Measurements from ENCODE around the gene TSN. TPM values are rescaled to one million over a fixed set of nuclear protein-coding genes. Genes with fewer than 3 reads are reported as not detected.
A peak's percentile ranks its signal among the peaks of the same experiment; 100 is the strongest.

The TSN gene
- total RNA-seq, 1 experiment from 2014 or later, result 32.8 TPM

DNA sequence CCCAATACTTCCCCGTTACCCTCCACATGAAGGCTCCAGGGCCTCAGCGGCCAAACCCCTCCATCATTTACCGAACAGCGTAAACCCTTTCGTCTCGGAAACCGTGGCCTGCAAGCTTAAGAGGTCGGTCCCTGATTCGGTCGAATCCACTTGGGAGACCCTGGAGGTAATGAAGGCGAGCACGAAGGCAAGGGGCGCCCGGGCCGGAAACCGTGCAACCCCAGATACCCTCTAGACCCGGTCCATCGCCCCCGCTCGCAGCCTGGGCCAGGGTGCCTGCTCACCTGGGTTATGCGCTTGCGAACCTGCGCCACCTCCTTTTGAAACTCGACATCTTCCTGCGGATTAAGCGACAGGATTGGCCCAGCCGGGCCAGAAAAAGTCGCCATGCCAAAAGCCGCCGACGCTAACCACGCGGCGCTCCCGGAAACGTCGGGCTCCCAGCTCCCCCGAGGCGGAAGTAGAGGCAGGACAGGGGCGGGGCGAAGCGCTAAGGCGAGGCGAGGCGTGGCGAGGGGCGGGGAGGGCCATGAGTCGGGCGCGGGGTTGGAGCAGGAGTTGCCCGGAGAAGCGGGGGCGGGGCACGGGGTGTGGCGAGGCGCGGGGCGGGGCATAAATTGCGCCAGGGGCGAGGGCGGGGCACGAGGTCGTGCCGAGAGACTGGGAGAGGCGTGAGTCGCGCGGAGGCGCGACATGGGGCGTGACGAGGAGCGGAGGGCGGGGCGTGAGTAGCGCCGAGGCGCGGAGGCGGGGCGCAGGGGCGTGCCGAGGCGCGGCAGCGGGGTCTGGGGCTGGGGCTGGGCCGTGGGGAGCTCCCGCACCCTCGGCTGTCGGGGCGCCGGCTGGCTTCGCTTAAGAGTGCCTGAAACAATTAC, 18.8 kb upstream of the TSN start, which contains the start of gene NIFK:
NIFK (minus strand) TSS at position 414 of the 875 bp plus-strand sequence; CDS start at position 389, 25 bp downstream.
- in situ Hi-C loops (cut with HindIII; ENCODE audit: low pct_unique_long_range_greater_than_20kb, low sequenced_read_pairs), result no loop called here
- peak; percentile 88 for DNase-seq (ENCODE audit: low read depth)

DNA sequence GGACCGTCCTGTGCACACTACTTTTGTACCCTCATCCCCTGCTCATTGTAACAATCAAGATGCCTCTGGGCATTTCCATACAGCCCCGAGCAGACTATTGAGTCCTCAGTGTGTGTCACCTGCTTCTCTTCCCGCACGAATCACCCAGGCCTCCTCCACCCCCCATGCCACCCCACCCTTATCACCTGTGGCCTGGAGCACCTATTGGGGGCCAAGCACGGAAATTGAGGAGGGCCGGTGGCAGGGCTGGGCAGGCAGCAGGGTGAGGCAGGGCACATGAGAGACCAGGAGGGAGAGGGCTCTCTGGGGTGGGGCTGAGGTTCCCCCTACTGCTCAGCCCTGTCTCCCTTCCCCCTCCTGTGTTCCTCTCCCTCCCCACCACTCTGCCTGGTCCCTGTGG, 14.5 kb upstream of the TSN start:
- in situ Hi-C loops (cut with HindIII; ENCODE audit: low pct_unique_long_range_greater_than_20kb, low sequenced_read_pairs), result no loop called here
- DNase-seq (ENCODE audit: low read depth), result no peak

DNA sequence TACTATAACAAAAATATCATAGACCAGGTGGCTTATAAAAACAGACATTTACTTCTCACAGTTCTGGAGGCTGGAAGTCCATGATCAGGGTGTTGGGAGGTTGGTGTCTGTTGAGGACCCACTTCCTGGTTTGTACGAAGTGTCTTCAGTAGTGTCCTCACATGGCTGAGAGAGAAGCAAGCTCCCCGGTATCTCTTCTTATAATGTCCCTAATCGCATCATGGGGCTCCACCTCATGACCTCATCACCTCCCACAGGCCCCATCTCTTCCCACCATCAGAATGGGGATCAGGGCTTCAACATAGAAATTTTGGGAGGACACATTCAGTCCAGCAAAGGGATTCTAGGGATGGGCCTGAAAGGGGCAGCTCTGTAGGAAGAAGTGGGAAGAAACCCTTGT, 14.0 kb upstream of the TSN start:
- in situ Hi-C loops (cut with HindIII; ENCODE audit: low pct_unique_long_range_greater_than_20kb, low sequenced_read_pairs), result no loop called here
- DNase-seq (ENCODE audit: low read depth), result no peak

DNA sequence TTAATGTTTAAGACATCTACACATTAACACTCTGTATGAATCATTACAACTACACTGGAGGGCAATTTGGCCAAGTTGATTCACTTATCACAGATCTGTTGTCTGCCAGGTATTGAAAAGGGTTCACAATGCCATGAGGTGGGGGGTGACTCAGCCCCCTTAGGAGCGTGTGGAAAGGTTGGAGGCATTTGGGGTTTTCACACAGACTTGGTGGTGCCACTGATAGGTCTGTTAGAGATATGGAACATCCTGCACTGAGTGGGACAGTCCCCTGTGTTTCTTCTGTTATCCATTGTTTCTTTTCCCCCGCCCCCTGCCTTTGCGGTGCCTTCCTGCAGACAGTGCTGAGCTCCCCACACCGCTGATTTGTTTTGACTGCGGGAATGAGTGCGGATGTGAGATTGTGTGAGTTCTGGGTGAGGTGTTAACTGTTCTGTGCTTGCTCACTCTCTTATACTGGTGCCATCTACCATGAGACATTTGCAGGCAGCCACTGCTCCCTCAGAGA, 9.3 kb upstream of the TSN start:
- DNase-seq (ENCODE audit: low read depth), result peak; percentile 96

DNA sequence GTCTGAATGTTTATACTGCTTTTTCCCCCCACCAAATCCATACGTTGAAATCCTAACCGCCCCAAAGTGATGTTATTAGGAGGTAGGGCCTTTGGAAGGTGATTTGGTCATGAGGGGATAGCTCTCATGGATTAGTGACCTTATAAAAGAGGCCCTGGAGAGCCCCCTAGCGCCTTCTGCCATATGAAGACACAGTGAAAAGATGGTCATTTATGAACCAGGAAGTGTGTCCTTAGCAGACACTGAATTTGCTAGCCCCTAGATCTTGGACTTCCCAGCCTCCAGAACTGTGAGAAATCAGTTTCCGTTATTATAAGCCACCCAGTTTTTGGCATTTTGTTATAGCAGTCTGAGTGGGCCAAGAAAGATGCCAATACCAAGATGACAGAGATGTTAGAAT, 7.2 kb upstream of the TSN start:
- in situ Hi-C loops (cut with HindIII; ENCODE audit: low pct_unique_long_range_greater_than_20kb, low sequenced_read_pairs), result no loop called here
- no peak for DNase-seq (ENCODE audit: low read depth)

More for the DNA sequence above, 9.3 kb upstream of the TSN start:
- in situ Hi-C loops (cut with HindIII; ENCODE audit: low pct_unique_long_range_greater_than_20kb, low sequenced_read_pairs), result no loop called here

DNA sequence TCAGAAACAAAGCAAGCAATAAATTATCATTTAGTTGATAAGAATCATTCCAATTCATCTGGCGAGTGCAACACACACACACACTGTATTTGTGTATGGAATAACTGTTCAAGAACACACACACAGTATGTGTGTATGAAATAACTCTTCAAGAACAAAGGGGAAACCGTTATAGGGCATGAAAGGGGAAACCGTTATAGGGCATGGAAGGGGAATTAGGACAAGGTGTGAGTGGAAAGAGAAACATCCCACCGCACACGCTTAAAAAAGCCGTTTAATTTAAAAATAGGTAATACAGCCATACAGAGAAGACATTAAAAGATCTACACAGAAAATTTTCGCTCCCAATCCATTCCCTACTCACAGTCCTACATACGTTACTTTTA, 607 bp upstream of the TSN start:
- in situ Hi-C loops (cut with HindIII; ENCODE audit: low pct_unique_long_range_greater_than_20kb, low sequenced_read_pairs), result no loop called here
- no peak for DNase-seq (ENCODE audit: low read depth)

DNA sequence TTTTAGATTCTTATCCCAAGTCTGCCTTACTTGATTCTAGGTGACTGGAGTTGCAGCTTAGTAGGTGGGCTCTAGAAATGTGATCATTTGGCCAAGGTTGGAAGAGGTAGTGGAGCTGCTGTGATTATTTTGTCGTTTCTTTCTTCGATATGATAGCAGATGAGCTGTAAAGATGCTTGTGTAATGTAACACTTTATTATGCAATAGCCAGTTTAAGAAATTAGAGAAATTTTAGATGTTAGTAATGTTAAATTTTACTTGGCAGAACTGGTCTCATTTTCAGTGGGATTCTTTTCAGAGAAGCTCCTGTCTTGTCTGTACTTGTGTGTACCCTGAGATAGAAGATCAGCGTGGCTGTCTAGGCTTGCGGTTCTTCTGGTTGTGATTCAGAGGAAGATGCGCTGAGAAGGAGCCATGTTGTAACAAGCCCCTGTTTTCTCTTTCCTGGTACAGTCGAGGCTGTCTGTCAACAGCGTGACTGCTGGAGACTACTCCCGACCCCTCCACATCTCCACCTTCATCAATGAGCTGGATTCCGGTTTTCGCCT, 9.3 kb downstream of the TSN start:
- DNase-seq (ENCODE audit: low read depth), result no peak
- in situ Hi-C loops (cut with HindIII; ENCODE audit: low pct_unique_long_range_greater_than_20kb, low sequenced_read_pairs), result no loop called here

DNA sequence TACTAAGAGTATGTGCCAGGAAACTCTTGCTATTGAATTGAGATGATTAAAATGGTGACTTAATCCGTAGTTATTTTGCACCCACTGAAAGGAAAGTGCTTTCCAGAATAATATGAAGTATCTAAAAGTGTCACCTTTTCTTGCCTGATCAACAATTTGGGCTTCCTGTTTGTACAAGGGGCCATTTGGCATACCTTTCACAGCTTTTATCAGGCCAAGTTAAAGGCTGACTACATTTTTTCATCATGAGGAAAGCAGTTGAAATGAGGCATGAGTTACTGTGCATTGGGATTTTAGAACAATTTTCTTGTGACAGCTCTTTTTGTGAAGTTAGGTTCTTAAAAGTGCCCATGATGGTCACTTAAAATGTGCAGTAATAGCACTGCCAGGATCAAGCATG, 11.2 kb downstream of the TSN start:
- DNase-seq (ENCODE audit: low read depth), result no peak
- in situ Hi-C loops (cut with HindIII; ENCODE audit: low pct_unique_long_range_greater_than_20kb, low sequenced_read_pairs), result no loop called here

DNA sequence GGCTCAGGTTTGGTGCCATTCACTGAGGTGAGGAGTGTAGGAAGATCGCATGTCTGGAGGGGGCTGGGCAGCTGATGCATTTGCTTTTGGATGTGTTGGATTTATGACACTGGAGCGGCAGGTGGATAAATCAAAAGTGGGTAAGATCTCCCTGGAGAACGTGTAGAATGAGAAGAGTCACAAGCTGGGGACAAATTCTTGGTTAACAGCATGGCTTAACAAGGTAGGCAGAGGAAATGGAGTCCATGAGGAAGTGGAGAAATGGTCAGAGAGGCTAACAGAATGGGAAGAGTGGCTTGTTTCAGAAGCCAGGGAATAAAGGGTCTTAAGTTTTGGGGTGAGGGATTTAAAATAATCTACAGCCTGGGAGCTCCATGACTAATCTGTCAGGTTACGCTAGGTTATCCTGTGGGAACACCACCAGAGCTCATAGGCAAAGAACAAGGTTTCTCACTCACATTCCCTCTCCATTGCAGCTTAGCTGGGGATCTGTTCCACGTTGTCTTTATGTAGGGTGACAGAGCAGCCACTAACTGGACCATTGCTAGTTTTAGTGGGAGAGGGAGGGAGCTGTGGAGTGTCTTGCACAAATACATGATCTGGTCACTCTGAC, 12.8 kb downstream of the TSN start:
- no peak for DNase-seq (ENCODE audit: low read depth)
- in situ Hi-C loops (cut with HindIII; ENCODE audit: low pct_unique_long_range_greater_than_20kb, low sequenced_read_pairs), result no loop called here

DNA sequence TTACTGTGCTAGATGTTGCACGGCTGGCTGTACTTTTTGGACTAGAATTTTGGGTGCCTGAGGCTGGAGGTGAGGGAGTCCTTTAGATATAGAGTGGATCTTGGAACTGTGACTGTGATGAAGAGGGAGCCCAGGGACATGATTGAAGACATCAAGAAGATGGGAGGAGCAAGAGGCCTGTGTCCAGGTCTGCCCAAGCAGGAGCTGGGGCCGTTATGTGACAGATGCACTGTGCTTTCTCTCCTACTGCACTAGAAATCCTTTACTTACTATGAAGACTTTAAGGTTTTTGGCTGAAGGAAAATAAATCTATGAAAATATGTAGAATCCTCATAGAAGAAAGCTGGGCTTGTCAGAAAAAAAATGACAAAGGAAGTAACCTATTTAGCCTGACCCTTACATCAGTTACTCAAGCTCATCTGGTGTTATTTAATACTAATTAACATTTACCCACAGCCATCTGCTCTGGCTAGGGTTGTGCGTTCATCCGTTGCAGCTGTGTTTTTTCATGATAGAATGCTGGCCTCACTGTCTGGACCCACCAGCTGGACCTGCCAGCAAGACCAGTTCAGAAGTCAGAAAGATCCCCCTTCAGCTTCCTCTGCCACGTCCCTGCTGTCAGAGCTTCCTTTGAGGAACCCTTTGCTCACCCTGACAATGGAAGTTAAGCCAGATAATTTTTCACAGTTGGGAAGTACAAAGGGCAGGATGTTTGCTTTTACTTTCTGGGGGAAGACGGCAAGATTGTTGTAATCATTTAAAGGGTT, 16.7 kb downstream of the TSN start:
- in situ Hi-C loops (cut with HindIII; ENCODE audit: low pct_unique_long_range_greater_than_20kb, low sequenced_read_pairs), result no loop called here
- peak; percentile 53 for DNase-seq (ENCODE audit: low read depth)

DNA sequence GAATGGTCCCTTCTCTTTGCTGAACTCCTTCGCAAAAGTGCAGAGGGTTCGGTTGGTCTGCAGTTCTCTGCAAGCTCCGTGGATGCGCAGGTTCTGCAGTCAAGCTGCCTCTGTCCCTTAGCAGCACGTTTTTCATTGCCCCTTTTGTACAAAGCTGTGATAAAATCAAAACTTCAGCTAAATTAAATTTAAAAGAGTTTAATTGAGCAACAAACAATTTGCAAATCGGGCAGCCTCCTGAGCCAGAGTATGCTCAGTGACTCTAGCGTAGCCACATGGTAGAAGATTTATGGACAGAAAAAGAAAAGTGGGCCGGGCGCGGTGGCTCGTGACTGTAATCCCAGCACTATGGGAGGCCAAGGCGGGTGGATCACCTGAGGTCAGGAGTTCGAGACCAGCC, 18.8 kb downstream of the TSN start:
- DNase-seq (ENCODE audit: low read depth), result no peak
- in situ Hi-C loops (cut with HindIII; ENCODE audit: low pct_unique_long_range_greater_than_20kb, low sequenced_read_pairs), result no loop called here

DNA sequence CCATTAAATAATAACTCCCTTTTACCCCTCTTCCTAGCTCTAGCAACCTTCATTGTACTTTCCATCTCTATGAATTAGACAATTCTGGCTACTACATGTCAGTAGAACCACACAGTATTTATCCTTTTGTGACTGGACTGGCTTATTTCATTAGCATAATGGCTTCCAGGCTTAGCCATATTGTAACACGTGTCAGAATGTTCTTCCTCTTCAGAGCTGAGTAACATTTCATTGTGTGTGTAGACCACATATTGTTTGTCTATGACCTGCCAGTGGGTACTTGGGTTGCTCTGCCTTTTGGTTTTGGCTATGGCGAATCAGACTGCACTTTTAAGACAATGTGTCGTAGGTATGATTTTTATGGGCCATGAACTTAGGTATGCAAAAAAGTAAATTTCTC, 20.9 kb downstream of the TSN start:
- no peak for DNase-seq (ENCODE audit: low read depth)
- in situ Hi-C loops (cut with HindIII; ENCODE audit: low pct_unique_long_range_greater_than_20kb, low sequenced_read_pairs), result no loop called here

DNA sequence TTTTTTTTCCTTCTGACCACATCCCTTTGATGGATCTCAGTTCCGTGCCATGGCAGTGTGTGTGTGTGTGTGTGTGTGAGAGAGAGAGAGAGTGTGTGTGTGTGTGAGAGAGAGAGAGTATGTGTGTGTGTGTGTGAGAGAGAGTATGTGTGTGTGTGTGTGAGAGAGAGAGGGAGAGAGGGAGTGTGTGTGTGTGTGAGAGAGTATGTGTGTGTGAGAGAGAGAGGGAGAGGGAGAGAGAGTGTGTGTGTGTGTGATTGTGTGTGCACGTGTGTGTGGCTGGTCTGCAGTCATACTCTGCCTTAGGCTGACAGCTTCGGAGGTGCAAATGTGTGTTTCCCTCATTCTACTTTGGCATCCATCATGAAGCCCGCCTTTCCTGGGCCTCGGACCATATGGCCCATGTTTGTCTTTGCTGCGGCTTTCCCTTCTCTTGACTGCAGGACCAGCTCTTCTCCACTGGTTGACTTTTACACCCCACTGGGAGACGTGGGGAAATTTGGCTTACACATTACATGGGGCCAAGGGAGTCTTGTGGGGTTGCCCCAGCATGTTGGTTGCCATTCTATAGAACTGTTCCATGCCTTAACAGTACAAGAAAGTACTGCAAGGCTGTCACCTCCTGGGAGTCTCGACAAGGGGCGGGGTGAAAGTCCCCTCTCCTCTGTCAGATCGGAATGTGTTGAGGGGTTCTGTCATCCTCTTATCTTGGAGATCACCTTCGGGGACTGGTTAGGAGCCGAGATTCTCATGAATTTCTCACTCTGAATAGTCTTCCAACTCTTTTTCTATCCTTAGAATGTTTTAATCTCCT, 21.6 kb downstream of the TSN start:
- DNase-seq (ENCODE audit: low read depth), result no peak
- in situ Hi-C loops (cut with HindIII; ENCODE audit: low pct_unique_long_range_greater_than_20kb, low sequenced_read_pairs), result no loop called here

DNA sequence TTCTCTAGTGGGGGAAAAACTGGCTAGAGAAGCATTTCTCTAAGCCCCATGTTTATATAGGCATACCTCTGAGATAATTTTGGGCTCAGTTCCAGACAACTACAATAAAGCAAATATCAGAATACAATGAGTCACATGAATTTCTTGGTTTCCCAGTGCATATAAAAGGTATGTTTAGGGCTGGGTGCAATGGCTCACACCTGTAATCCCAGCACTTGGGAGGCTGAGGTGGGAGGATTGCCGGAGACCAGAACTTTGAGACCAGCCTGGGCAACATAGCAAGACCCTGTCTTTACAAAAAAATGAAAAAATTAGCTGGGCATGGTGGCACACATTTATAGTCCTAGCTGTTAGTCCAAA, 22.2 kb downstream of the TSN start:
- DNase-seq (ENCODE audit: low read depth), result peak; percentile 40
- in situ Hi-C loops (cut with HindIII; ENCODE audit: low pct_unique_long_range_greater_than_20kb, low sequenced_read_pairs), result no loop called here

DNA sequence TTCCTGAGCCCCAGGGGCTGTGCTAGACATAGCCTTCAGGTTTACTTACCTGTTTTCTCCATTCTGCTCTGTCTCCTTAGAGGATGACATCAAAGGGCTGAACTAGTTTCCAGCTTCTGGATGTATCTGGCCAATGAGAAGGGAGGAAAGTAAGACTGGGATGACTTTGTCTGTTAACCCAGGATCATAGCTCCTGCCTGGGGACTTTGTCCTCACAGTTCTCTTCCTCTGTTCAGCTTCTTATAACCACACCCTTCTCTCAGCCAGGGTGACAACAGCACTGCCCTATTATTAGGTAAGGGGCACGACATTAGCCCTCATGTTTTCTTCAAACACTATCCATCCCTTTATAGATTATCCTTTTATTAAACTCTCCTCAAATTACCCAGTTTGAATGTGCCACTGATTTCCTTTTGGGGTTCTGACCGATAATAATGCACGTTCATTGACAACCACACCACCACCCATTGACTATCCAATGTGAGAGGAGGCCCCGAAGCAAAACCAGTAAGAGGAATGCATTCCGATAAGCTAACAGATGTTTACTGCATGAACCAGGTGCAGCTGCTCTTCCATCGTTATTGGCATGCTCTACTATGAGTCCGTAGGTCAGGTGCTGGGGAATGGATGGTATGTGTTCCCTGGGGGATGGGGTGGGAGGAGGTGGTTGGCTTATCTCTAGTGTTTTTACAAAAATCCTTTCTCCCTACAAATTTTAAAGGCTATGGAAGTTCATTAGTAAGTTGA, 23.5 kb downstream of the TSN start:
- in situ Hi-C loops (cut with HindIII; ENCODE audit: low pct_unique_long_range_greater_than_20kb, low sequenced_read_pairs), result no loop called here
- no peak for DNase-seq (ENCODE audit: low read depth)

DNA sequence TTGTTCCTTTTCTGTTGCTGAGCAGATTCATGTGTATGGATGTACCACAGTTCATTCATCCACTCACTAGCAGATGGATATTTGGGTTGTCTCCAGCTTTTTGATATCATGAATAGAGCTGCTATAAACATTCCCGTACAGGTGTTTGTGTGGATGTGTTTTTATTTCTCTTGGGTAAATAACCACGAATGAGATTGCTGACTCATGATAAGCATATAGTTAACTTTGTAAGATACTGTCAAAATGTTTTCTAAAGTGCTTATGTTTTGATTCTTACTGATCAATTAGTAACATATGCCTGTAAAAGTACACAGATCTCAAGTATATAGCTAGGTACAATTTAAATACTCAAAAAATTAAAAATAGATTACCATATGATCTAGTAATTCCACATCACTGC, 27.7 kb downstream of the TSN start:
- DNase-seq (ENCODE audit: low read depth), result no peak

DNA sequence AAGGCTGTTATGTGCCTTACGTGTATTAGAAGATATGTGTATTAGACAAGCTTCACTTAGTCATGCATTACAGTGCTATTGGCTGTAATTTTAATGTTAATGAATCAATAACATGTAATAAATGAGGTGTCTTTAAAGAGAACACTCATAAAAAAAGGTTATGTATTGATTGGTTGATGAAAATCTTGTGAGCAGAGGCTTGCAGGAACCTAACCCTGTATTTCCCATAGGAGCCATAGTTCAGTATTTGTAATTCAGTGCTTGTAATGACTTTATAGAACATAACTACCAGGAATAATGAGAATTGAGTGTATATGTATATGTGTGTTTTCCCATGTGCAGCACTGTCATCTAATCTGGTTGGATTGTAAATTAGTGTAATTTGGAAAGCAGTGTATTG, 33.2 kb downstream of the TSN start:
- no peak for DNase-seq (ENCODE audit: low read depth)
- in situ Hi-C loops (cut with HindIII; ENCODE audit: low pct_unique_long_range_greater_than_20kb, low sequenced_read_pairs), result no loop called here

More for the DNA sequence above, 27.7 kb downstream of the TSN start:
- in situ Hi-C loops (cut with HindIII; ENCODE audit: low pct_unique_long_range_greater_than_20kb, low sequenced_read_pairs), result no loop called here
